Stimulated activated CD4-positive, alpha-beta T cell treated with anti-CD3 and anti-CD28 coated beads, TNF-alpha, amount 100 ng/mL, for 24 hours (primary cell): ENCODE measurements around the gene PHLPP1.
"Not testable (repeated sequence)": the region's sequence is repeated elsewhere in the genome, so short reads cannot be mapped to it uniquely, and the experiment has no call there.

ENCODE experiments used
- DNase-seq, 3 experiments: peaks; one replicate each; pipeline ENCODE4 v3.0.0-alpha.2; 2020; ENCODE audit warnings: low read depth in 3 of 3

Gene PHLPP1

DNA sequence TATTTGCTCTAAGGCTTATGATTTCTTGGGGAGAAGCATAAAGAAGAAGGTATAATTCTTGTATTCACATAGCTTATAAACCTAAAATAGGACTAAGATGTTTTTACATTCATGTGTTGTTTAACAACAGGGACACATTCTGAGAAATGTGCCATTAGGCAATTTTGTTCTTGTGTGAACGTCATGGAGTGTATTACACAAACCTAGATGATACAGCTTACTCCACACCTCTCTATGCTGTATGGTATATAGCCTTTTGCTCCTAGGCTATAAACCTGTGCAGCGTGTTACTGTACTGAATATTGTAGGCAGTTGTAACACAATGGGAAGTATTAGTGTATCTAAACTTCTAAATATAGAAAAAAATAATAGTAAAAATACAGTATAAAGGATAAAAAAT is 92.1 kb downstream of the PHLPP1 start:
- DNase-seq = no peak

DNA sequence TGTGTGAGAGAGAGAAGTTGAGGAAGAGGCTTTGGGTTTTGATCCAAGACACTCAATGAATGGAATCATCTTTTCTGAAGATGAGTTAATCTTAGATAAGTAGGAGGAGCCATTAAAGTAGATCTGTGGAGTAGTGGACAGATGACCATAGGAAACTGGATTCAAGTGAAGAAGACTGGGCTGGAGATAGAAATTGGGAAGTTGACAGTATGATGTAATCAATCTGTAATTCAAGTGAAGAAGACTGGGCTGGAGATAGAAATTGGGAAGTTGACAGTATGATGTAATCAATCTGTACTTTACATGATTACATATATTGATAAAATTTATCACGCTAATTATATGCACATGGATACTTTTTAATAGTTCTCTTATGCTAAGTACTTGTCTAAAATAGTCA is 92.8 kb downstream of the PHLPP1 start:
- no peak for DNase-seq

DNA sequence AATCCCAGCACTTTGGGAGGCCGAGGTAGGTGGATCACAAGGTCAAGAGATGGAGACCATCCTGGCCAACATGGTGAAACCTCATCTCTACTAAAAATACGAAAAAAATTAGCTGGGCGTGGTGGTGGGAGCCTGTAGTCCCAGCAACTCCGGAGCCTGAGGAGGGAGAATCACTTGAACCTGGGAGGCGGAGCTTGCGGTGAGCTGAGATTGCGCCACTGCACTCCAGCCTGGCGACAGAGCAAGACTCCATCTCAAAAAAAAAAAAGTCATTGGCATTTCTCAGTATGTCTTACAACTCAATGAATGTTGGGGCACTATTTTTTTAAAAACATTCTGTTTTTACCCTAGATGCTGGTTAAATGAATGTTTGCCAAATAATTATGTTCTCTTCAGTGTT is 94.1 kb downstream of the PHLPP1 start:
- DNase-seq = not testable (repeated sequence)

DNA sequence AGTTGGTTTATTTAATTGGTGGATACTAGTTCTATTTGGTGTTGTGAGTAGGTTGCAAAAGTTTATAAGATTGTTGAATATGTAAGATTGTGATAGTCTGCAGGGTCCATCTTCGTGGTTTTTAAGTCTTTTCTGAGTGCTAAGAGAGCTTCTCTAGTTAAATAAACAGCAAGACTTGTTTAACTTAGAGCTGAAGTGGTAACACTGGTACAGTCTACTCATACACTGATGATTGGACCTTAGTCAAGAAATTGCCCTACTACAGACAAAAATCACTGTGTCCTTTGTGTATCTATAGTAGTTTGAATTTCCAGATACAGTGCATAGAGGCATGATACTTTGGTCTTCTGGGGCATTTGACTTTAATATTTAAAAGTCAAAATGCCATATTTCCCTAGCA is 94.6 kb downstream of the PHLPP1 start:
- no peak for DNase-seq

DNA sequence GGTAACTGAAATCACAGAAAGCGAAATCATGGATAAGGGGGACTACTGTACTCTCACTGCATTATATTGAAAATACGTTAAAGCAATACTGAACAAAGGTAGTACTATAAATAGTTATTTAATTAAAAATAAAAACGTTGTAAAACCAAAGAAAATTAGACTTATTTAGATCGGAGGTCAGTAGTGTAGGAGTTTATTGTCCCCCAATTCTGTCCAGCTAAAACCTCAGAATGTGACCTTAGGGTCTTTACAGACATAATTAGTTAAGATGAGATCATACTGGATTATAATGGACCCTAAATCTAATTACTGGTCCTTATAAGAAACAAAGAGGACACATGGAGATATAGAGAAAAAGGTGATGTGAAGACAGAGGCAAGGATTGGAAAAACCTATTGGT is 95.3 kb downstream of the PHLPP1 start:
- no peak for DNase-seq

DNA sequence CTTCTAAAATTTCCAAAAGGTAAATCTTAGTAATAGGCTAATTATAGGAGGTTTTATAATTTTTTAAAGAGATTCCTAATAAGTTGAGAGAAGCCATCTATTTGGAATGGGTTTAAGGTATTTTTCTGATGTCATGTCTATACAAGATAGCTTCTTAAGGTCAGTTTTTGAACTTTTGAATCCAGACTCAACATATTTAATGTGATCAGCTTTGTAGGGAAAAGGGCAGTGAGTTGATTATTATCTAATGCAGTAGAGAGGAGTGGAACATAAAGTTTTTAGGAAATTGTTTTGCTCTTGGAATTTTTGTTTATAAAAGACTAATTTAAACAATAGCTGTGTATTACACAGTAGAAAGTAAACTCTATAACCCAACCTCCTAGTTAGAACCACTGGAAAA is 96.3 kb downstream of the PHLPP1 start:
- DNase-seq = no peak

DNA sequence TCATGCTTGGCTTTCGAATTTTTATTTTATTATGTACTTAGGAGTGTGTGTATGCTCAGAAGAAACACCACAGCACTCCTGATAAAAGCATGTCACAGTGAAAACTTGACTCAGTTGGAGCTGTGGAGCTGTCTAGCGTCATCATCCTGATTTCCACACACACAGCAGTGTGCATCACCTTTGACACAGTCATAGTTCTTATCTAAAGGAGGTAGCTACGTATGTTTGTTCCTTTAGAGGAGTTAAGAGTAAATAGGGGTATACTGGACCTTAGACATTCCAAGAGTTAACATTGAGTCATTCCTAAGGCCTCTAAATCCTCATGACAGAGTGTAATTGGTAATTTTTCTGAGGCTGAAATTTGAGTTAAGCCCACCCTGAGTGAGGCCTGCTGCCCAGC is 96.9 kb downstream of the PHLPP1 start:
- no peak for DNase-seq

DNA sequence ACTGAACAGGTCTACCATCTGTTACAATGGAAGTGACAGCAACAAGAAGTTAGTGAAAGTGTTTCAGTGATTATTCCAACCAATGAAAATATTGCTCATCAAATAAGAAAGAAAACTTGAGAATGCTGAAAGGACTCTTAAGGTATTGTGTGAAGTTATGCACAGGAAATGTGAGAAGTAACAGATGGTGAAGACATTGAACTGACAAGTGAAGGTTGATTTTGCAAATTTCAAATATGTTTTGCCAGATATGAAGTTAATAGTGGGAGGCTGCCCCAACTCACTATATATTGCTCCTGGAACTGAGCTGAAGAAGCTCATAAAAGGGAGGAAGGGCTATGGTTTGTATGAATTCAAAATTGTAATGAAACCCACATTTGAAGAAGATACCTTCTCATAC is 97.5 kb downstream of the PHLPP1 start:
- DNase-seq = no peak

DNA sequence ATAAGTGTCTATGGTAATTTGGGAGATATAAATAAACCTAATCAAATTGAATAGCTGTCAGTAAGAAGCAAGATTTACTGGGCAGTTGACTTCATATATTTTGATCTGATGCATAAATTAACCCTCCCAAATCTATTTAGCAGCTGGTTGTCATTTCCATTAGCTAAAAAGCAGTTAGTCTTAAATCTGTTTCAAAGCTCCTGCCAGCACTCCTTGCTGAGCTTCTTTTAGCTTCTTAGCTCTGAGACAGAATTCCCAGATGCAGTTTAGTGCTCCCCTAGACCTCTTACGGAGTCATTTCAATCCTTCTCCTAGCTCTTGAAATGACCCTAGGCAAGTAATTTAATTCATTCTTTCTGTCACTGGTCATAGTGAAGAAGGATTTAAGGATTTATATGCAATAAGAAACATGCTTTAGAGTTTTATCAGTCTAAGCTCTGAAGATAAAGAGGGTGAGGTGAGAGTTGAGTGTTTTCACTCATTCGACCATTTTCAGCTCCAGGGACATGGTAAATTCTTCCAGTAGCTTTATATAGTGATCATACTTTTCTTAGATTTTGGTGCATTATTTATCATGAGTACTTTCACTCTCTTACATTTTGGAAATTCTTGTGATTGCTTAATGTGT is 98.9 kb downstream of the PHLPP1 start:
- DNase-seq = no peak

DNA sequence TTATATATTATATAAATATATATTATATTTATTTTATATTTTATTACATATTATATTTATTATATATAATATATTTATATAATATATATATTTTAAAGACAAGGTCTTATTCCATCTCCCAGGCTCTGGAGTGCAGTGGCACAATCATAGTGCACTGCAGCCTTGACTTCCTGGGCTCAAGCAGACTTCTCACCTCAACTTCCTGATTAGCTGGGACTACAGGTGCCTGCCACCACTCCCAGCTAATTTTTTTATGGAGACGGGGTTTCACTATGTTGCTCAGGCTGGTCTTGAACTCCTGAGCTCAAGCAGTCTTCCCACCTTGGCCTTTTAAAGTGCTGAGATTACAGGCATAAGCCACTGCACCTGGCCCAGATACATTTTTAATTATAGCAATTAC is 110.0 kb downstream of the PHLPP1 start:
- DNase-seq = no peak

DNA sequence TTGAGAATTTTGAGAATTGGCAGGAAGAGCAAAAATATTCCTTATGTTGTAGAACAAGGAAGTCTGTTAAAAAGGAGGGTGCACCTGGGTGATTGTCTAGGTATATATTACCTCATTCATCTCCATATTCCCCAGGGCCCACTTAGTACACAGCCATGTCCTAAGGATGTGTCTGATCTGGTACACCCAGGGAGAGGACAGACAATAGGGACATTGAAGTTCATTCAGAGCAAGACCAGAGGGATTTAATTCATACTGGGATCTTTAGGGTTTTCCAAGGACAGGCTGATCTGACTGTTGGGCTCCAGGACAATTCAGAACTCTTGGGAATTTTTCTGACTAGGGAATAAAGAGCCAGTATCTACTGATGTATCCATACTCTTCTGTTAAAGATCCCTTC is 112.1 kb downstream of the PHLPP1 start:
- DNase-seq = no peak

DNA sequence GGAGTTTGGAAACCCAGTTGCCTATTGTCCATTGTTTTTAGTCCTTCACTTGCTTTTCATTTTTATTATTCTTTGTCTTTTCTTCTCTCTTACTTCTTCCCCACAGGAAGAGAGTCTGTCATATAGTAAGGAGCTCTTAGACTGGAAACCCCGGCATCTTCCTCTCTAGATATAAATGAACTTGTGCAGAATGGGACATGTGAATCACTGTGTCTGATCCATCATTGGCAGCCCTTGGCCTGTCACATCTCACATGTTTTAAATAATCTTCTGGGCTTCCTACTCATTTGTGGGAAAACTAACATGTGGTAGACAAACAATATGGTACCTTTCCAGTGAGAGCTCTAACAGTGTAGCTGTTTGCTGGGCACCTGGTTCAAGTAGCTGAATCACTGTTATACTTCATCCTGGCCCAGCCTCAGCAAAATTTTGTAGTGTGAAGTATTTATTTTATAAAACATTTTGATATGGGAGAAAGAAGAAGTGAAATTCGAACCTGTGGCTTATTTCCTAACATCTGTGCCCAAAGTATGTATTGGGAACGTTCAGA is 112.8 kb downstream of the PHLPP1 start:
- no peak for DNase-seq

DNA sequence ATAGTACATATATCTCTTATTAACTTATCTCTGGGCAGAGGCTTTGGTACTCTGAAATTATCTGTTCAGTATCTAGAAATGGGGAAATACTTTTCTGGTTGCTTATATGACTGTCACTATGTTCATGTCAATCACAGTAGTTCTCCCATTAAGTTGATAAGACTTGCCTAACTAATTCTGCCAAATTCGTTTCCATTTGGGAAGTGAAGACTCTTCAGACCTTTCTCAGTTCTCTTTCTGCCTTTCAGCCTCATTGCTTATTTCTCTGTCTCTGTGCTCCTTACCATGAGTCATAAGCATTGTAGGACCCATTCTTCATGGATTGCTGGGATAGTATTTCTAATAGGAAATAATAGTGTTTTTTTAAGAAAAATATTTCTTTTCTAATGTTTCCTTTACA is 113.5 kb downstream of the PHLPP1 start:
- DNase-seq = no peak

DNA sequence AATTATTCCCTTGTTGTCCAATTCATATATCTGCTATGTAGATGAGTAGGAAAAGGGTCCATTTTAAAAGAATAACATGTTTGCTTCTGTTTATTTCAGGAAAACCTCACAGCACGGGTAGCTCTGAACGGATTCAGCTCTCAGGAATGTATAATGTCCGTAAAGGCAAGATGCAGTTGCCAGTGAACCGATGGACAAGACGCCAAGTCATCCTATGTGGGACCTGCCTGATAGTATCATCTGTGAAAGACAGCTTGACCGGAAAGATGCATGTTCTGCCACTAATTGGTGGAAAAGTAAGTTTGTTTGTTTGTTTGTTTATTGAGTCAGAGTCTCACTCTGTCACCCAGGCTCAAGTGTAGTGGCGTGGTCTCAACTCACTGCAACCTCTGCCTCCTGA is 114.6 kb downstream of the PHLPP1 start:
- no peak for DNase-seq

DNA sequence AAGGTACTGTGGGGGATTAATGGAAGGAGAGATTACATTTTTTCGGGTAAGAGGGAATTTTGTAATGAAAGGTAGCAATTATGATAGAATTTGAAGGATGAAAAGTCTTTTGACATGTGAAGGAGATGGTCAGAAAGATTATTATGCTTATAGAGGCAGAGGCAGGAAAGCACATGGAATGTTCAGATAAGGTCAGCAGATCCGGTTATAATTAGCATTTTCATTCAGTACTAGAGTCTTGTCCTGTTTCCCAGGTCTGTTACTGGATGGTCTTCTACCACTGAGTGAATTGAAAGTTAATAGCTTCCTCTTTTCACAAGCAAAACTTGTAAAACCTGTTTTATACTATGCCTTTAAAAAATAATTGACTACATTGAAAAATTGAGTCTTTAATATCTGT is 116.9 kb downstream of the PHLPP1 start:
- no peak for DNase-seq

DNA sequence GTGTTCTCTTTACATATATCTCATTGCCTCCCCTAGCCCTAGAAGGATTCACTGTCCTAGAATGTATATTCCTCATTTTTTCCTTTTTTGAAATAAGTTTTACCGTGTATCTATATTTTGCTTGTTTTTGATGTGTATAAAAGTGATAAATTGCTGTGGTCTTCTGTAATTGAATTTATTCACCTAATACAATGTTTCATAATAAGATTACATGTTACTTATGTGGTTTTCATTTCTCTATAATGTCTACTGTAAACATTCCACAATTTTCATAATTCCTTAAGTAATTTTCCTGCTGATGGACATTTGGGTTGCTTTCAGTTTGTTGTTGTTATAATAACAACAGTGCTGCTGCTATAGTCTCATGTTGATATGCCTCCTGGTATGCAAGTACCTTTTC is 118.2 kb downstream of the PHLPP1 start:
- DNase-seq = no peak

DNA sequence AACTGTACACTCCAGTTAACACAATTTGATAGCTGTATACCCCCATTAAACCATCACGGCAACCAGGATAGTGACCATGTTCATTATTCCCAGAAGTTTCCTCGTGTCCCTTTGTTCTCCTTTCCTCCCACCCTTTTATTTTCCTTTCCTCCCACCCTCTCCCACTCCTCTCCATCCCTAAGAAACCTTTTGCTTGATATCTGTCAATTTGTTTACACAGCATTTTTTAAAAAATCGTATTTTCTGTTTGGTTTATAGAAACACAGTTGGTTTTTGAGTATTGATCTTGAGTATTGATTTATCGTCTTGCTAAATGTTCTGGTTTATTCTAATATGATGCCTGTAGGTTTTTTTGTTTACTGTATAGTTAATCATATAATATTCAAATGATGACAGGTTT is 119.4 kb downstream of the PHLPP1 start:
- DNase-seq = no peak

DNA sequence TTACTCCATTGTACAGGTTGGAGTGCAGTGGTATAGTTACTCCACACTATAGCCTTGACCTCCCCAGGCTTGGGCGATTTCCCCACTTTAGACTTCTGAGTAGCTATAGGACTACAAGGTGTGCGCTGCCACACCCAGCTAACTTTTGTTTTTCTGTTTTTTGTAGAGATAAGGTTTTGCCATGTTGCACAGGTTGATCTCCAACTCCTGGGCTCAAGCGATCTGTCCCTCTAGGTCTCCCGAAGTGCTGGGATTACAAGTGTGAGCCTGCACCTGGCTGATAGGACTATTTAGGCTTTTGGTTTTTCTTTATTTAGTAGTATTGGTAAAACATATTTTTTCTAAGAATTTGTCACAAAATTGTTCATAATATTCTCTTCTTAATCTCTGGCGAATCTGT is 121.7 kb downstream of the PHLPP1 start:
- no peak for DNase-seq

DNA sequence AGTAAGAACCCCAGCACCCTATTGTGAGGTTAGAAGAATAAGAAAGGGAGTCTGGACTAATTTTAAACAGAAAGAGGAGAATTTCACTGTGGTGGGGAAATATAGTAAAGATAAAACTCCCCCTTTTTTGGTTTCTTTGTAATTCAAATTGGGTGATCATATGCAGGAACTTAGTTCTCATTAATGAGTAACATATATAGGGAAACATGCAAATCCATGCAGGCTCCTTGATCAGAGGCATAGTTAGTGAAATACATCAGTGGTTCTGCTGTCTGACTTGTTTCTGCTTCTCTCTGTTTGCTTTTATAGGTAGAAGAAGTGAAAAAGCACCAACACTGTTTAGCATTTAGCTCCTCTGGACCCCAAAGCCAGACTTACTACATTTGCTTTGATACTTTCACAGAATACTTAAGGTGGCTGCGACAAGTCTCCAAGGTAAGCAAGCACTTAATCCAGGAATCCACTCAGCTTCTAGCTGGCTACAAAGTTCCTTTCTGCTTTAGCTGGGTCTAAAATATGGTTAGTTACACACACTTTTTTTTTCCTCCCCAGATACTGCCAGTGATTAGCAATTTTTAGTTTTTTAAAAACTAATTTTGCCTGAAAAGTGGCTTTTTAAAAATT is 123.2 kb downstream of the PHLPP1 start:
- DNase-seq = no peak

DNA sequence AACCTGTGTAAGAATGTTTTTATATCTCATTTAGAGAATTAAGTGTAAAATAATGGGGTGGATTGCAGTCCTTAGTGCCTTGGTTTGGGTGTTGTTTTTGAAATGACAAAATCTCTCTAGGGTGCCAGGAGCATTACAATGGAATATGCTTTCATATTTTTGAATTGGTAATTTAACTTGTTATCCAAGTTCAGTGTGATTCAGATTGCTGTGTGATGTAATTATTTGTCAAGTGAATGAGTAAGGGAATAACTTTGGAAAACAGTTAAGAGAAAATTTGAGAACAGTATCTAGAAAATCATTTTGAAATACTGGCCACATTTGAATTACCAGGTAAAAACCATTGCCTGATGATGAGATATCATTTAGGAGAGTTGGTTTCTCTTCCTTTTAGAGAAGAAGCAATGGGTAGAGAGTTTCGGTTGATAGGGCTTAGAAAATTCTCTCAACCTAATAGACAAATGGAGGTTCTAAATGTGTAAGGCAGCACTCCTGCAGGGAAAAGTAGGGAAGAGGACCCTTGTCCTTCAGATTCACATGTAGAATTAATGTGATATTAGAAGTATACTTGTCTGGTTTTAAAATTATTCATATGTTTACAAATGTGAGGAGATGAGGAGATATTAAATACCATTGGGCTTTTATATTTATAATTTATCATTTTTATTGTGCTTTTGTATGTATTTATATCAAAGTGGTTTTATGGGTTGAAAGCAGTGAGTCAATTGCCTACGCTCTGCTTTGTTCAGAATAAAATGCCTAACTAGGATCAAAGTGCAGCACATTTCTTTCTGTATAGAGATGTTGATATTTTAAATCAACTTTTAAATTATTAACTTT is 124.8 kb downstream of the PHLPP1 start:
- no peak for DNase-seq

DNA sequence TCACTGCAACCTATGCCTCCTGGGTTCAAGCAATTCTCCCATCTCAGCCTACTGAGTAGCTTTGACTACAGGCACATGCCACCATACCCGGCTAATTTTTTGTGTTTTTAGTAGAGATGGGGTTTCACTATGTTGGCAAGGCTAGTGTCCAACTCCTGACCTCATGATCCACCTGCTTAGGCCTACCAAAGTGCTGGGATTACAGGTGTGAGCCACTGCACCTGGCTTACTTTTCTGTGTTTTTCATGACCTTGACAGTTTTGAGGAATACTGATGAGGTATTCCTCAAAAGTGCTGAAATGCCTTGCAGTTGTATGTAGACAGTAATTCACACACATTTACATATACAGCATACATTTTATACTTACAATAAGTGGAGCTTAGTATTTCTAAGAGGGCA is 126.1 kb downstream of the PHLPP1 start:
- DNase-seq = no peak

DNA sequence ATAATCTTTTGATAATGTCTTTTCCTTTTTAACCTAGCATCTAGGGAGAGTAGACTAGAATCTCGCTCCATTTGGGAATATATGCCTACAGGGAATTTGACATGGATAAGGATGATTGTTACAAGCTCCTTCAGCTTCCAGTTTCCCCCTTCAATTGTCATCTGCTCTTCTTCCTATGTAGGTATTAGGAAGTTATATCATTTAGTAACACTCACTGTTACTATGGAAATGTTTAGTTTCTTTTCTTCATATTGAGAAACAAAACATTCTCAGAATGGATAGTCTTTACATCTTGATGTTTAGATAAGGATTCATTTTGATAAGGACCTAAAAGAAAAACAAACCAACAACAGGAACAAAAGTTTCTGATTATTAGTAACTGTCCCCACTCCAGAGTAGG is 127.6 kb downstream of the PHLPP1 start:
- DNase-seq = no peak
